Activated naive CD4-positive, alpha-beta T cell treated with anti-CD3 and anti-CD28 coated beads, Interleukin-2, amount 50 U/mL, for 16 hours (primary cell): Measurements from ENCODE around the gene AFF3.

ENCODE experiments used
- DNase-seq: peaks from one replicate; pipeline ENCODE4 v3.0.0-alpha.2; 2020

Gene AFF3

GRCh38 chr2:99879481-99879880 lies 262.9 kb downstream of the AFF3 start:
- DNase-seq: no peak

GRCh38 chr2:99878581-99879350 lies 263.6 kb downstream of the AFF3 start:
- no peak for DNase-seq

GRCh38 chr2:99877963-99878362 lies 264.4 kb downstream of the AFF3 start:
- DNase-seq: no peak

- DNase-seq: no peak
These were observed 265.4 kb downstream of the AFF3 start for GRCh38 chr2:99876956-99877355.

GRCh38 chr2:99875627-99876201 lies 266.7 kb downstream of the AFF3 start:
- DNase-seq: no peak

- DNase-seq: no peak
These were observed 274.1 kb downstream of the AFF3 start for GRCh38 chr2:99868260-99868659.

- no peak for DNase-seq
These were observed 274.6 kb downstream of the AFF3 start for GRCh38 chr2:99867770-99868169.

- DNase-seq: no peak
These were observed 276.3 kb downstream of the AFF3 start for GRCh38 chr2:99865818-99866676.

GRCh38 chr2:99864561-99865553 lies 277.5 kb downstream of the AFF3 start:
- DNase-seq: no peak

- DNase-seq: no peak
These were observed 278.5 kb downstream of the AFF3 start for GRCh38 chr2:99863903-99864270.

- DNase-seq: no peak
These were observed 279.0 kb downstream of the AFF3 start for GRCh38 chr2:99863236-99863902.

- no peak for DNase-seq
These were observed 279.8 kb downstream of the AFF3 start for GRCh38 chr2:99862566-99862965.

- no peak for DNase-seq
These were observed 281.0 kb downstream of the AFF3 start for GRCh38 chr2:99861376-99861760.

GRCh38 chr2:99860720-99861375 lies 281.5 kb downstream of the AFF3 start:
- no peak for DNase-seq

GRCh38 chr2:99858951-99859596 lies 283.3 kb downstream of the AFF3 start:
- no peak for DNase-seq

GRCh38 chr2:99857867-99858444 lies 284.4 kb downstream of the AFF3 start:
- no peak for DNase-seq

GRCh38 chr2:99857372-99857771 lies 285.0 kb downstream of the AFF3 start:
- DNase-seq: no peak

- no peak for DNase-seq
These were observed 286.3 kb downstream of the AFF3 start for GRCh38 chr2:99856119-99856518.

GRCh38 chr2:99854236-99854852 lies 288.0 kb downstream of the AFF3 start:
- DNase-seq: no peak

- DNase-seq: no peak
These were observed 289.4 kb downstream of the AFF3 start for GRCh38 chr2:99852956-99853355.
